CD14-positive monocyte (primary cell): ENCODE measurements around the gene FRMD3. TPM values are rescaled to one million over a fixed set of nuclear protein-coding genes. Genes with fewer than 3 reads are reported as not detected.

Experiments
- DNase-seq, 3 donors: peaks; one replicate each; pipeline ENCODE4 v3.0.0-alpha.2; 2011 to 2022
- H2AFZ ChIP-seq: 2 replicates; pipeline ENCODE4 v1.6.0; 2012; ENCODE audit warnings: mild to moderate bottlenecking, low read depth, low read length, inconsistent platforms; ENCODE audit not compliant: insufficient read depth, poor library complexity, severe bottlenecking
- H3K27ac ChIP-seq, 2 donors: 1 replicate in 1 of 2; 2 replicates in 1 of 2; pipeline ENCODE4 v1.5.1; 2012 to 2013; ENCODE audit warnings: low read length in 2 of 2, control low read depth in 1 of 2, inconsistent platforms in 1 of 2, low read depth in 1 of 2, mild to moderate bottlenecking in 1 of 2
- H3K27me3 ChIP-seq, 2 donors: one replicate each; pipeline versions ENCODE4 v1.6.0 to v1.6.1; 2011 to 2013; ENCODE audit warnings: low read length in 2 of 2; ENCODE audit not compliant: control insufficient read depth in 2 of 2, insufficient read depth in 2 of 2
- H3K36me3 ChIP-seq, 2 donors: replicated peaks in 1 of 2; 1 replicate in 1 of 2; 2 replicates in 1 of 2; pipeline versions ENCODE4 v1.5.1 to v1.6.1; 2012 to 2013; ENCODE audit warnings: low read length in 2 of 2, control low read depth in 1 of 2, inconsistent platforms in 1 of 2, mild to moderate bottlenecking in 1 of 2; ENCODE audit not compliant: insufficient read depth in 2 of 2, control insufficient read depth in 1 of 2
- H3K4me1 ChIP-seq, 2 donors: 1 replicate in 1 of 2; 2 replicates in 1 of 2; pipeline versions ENCODE4 v1.5.1 to v1.6.1; 2012 to 2013; ENCODE audit warnings: low read length in 2 of 2, control low read depth in 1 of 2, inconsistent platforms in 1 of 2, mild to moderate bottlenecking in 1 of 2, moderate library complexity in 1 of 2; ENCODE audit not compliant: insufficient read depth in 2 of 2, control insufficient read depth in 1 of 2
- H3K4me2 ChIP-seq: replicated peaks from 2 replicates; pipeline ENCODE3; 2012; ENCODE audit warnings: low read length, moderate library complexity, mild to moderate bottlenecking; ENCODE audit not compliant: poor library complexity, severe bottlenecking; ENCODE audit errors: extremely low read depth
- H3K4me3 ChIP-seq, 3 experiments: fragments of 200-600 bp in 1 of 3; sonication (generic) in 1 of 3; replicated peaks in 1 of 3; 1 replicate in 2 of 3; 2 replicates in 1 of 3; pipeline ENCODE4 v1.5.1; 2011 to 2013; ENCODE audit warnings: low read length in 3 of 3, mild to moderate bottlenecking in 3 of 3, control low read depth in 2 of 3, low read depth in 2 of 3, inconsistent platforms in 1 of 3, moderate library complexity in 1 of 3
- H3K79me2 ChIP-seq: 2 replicates; pipeline ENCODE4 v1.6.0; 2012; ENCODE audit warnings: mild to moderate bottlenecking, control low read depth, inconsistent platforms, low read length, moderate library complexity; ENCODE audit not compliant: insufficient read depth
- H3K9ac ChIP-seq: 2 replicates; pipeline ENCODE4 v1.6.0; 2017; ENCODE audit warnings: low read length, mild to moderate bottlenecking; ENCODE audit not compliant: insufficient read depth, poor library complexity, severe bottlenecking
- H3K9me3 ChIP-seq, 2 donors: replicated peaks in 1 of 2; 1 replicate in 1 of 2; 2 replicates in 1 of 2; pipeline versions ENCODE4 v1.5.1 to v1.6.1; 2012 to 2013; ENCODE audit warnings: low read length in 2 of 2, control low read depth in 1 of 2; ENCODE audit not compliant: control insufficient read depth in 1 of 2, insufficient read depth in 1 of 2
- H4K20me1 ChIP-seq: 2 replicates; pipeline ENCODE4 v1.6.0; 2012; ENCODE audit warnings: mild to moderate bottlenecking, low read length, control low read depth, moderate library complexity; ENCODE audit not compliant: insufficient read depth
- H3K27ac Mint-ChIP-seq, 7 donors: one replicate each; pipeline ENCODE4 v1.8.0; 2020; ENCODE audit warnings: mild to moderate bottlenecking in 7 of 7, mixed read lengths in 7 of 7, moderate library complexity in 6 of 7, inconsistent platforms in 2 of 7
- H3K27me3 Mint-ChIP-seq, 3 donors: one replicate each; pipeline ENCODE4 v1.8.0; 2021 to 2022; ENCODE audit warnings: low read depth in 3 of 3, mild to moderate bottlenecking in 3 of 3, mixed read lengths in 3 of 3, moderate library complexity in 3 of 3, inconsistent platforms in 1 of 3
- H3K36me3 Mint-ChIP-seq, 2 donors: one replicate each; pipeline ENCODE4 v1.8.0; 2020; ENCODE audit warnings: mixed read lengths in 2 of 2, inconsistent platforms in 1 of 2, mild to moderate bottlenecking in 1 of 2
- H3K4me1 Mint-ChIP-seq: one replicate; pipeline ENCODE4 v1.8.0; 2020; ENCODE audit warnings: mild to moderate bottlenecking, mixed read lengths
- H3K4me3 Mint-ChIP-seq, 2 donors: one replicate each; pipeline ENCODE4 v1.8.0; 2020; ENCODE audit warnings: mild to moderate bottlenecking in 2 of 2, mixed read lengths in 2 of 2, moderate library complexity in 1 of 2
- H3K9me3 Mint-ChIP-seq, 7 donors: one replicate each; pipeline ENCODE4 v1.8.0; 2020 to 2022; ENCODE audit warnings: mixed read lengths in 7 of 7, mild to moderate bottlenecking in 6 of 7, moderate library complexity in 6 of 7, inconsistent platforms in 2 of 7
- WGBS: methylation state at CpG from one replicate; pipeline ENCODE4 v1.1.5; 2013; ENCODE audit warnings: missing lambda C conversion rate; ENCODE audit not compliant: insufficient coverage; 5-methylcytosine and 5-hydroxymethylcytosine counted together
- intact Hi-C, 2 donors: fragments of 100-400 bp; cut with micrococcal nuclease; formaldehyde crosslinking; loops; one replicate each; pipeline versions ENCODE4 v1.15.0 to v1.15.1; 2023
- polyA plus RNA-seq, 3 donors: library from polyadenylated mRNA; depleted of rRNA in 1 of 3; unstranded in 2 of 3; stranded (reverse) in 1 of 3; fragments of 300-500 nt in 2 of 3; fragments of >200 nt in 1 of 3; fragmentation: Illumina TruSeq in 2 of 3; gene quantifications; 1 replicate in 2 of 3; 2 replicates in 1 of 3; pipeline ENCODE4 v1.2.3, GENCODE V29; 2012 to 2021
- TF ChIP-seq, protein P1 (sequence below): fragments of 200-600 bp; IDR thresholded peaks from one replicate; pipeline ENCODE4 v1.8.0; 2022; ENCODE audit warnings: antibody characterized with exemption, mild to moderate bottlenecking

FRMD3 gene
- polyA plus RNA-seq, 3 donors, result 2.8 to 9.8 (median 4.2) TPM

DNA sequence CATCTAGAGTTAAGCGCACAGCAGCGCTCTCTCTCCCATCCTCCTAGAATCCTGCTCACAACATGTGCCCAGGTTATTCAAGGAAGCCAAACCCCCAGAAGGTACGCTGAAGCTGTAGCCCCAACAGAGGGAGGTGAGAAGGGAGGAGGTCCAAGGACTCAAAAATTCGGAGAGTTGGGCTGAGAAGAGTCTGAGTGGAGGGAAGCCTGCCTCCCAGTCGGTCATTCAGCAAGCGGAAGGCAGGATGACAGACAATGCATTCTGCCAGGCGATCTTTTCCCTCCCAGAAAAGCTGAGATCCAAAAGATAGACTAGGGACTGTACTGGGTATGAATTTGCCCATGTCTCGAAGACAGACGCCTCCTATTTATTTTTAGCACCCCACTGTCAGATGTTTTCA, 189.2 kb downstream of the FRMD3 start:
- no peak overlapping the region for H3K4me3 Mint-ChIP-seq
- Histone ChIP-seq H3K4me3 (no peak overlapping the region), H3K27ac (no peak overlapping the region), H2AFZ (no peak overlapping the region), H3K4me1 (no peaks in the 10 kb centered on the region), H3K9ac (no peak overlapping the region), H3K9me3 (no peaks in the 10 kb centered on the region), H3K36me3 (no peaks in the 10 kb centered on the region), H3K27me3 (no peaks in the 10 kb centered on the region), H3K79me2 (no peaks in the 10 kb centered on the region), H4K20me1 (no peaks in the 10 kb centered on the region), H3K4me2 (no peak overlapping the region)
- peaks cover 0 to 2% (median 2%) of the 10 kb centered on the region in 3 donors for H3K27me3 Mint-ChIP-seq
- H3K9me3 Mint-ChIP-seq, result peaks cover 0 to 3% (median 0%) of the 10 kb centered on the region in 7 donors
- no peak overlapping the region for H3K27ac Mint-ChIP-seq
- H3K4me1 Mint-ChIP-seq, result peaks cover 2% of the 10 kb centered on the region
- no peak for DNase-seq
- peaks cover 9 to 14% of the 10 kb centered on the region in 2 donors for H3K36me3 Mint-ChIP-seq
- intact Hi-C loops, result no loop called here
- 89% methylated on average over 5 of the region's 9 CpGs for WGBS
- TF ChIP-seq, protein P1, sequence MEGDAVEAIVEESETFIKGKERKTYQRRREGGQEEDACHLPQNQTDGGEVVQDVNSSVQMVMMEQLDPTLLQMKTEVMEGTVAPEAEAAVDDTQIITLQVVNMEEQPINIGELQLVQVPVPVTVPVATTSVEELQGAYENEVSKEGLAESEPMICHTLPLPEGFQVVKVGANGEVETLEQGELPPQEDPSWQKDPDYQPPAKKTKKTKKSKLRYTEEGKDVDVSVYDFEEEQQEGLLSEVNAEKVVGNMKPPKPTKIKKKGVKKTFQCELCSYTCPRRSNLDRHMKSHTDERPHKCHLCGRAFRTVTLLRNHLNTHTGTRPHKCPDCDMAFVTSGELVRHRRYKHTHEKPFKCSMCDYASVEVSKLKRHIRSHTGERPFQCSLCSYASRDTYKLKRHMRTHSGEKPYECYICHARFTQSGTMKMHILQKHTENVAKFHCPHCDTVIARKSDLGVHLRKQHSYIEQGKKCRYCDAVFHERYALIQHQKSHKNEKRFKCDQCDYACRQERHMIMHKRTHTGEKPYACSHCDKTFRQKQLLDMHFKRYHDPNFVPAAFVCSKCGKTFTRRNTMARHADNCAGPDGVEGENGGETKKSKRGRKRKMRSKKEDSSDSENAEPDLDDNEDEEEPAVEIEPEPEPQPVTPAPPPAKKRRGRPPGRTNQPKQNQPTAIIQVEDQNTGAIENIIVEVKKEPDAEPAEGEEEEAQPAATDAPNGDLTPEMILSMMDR, result no peak

DNA sequence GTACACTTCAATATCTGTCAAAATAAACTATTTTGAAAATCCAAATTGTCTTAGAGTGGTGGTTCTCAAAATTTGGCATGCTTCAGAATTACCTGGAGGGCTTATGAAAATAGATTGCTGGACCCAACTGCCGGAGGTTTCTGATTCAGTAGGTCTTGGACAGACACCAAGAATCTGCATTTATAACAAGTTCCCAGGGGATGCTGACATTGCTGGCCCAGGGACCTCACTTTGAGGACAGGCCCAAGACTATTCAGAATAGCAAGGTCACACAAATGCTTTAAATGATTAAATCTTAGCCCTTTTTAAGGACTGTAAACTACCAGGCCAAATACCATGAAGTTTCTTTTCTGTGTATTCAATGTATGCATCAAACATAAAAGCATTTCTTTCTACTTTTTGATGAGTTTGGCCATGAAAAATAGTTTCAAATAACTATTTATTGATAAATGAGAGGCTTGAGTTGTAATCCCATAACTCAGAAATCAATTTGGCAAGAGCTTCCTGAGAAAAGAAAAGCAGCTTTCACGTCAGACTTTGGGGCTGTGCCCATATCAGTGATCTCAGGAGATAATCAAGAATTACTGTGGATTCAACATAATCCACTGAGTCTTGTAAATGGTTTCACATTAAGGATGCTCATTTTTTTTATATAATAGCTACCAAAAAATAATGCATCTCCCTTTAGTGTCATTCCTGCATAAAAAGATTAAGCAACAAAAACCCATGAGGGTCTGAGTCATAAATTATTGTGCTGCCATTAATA, 191.4 kb downstream of the FRMD3 start:
- Mint-ChIP-seq H3K4me1 (peaks cover 2% of the 10 kb centered on the region), H3K27ac (no peak overlapping the region), H3K27me3 (peaks cover 0 to 2% (median 2%) of the 10 kb centered on the region in 3 donors), H3K9me3 (no peaks in the 10 kb centered on the region), H3K4me3 (no peak overlapping the region), H3K36me3 (peaks cover 21 to 26% of the 10 kb centered on the region in 2 donors)
- Histone ChIP-seq H2AFZ (no peak overlapping the region), H3K4me3 (no peak overlapping the region), H3K27me3 (no peaks in the 10 kb centered on the region), H3K9ac (no peak overlapping the region), H3K36me3 (peaks cover 0 to 10% of the 10 kb centered on the region in 2 donors), H4K20me1 (no peaks in the 10 kb centered on the region), H3K79me2 (no peaks in the 10 kb centered on the region), H3K27ac (no peak overlapping the region), H3K4me1 (no peaks in the 10 kb centered on the region), H3K4me2 (no peak overlapping the region), H3K9me3 (no peaks in the 10 kb centered on the region)
- TF ChIP-seq, protein P1, result no peak
- intact Hi-C loops, result no loop called here
- no peak for DNase-seq
- WGBS, result 100% methylated on average over 1 of the region's 2 CpGs
